GM12801 (cell line): Measurements from ENCODE around the gene LHX5.

ENCODE experiments used
- CTCF ChIP-seq: IDR thresholded peaks from one replicate; pipeline ENCODE4 v1.5.1; 2011; ENCODE audit warnings: control low read depth; ENCODE audit not compliant: insufficient read length; ENCODE audit errors: extremely low read depth

Gene LHX5

DNA sequence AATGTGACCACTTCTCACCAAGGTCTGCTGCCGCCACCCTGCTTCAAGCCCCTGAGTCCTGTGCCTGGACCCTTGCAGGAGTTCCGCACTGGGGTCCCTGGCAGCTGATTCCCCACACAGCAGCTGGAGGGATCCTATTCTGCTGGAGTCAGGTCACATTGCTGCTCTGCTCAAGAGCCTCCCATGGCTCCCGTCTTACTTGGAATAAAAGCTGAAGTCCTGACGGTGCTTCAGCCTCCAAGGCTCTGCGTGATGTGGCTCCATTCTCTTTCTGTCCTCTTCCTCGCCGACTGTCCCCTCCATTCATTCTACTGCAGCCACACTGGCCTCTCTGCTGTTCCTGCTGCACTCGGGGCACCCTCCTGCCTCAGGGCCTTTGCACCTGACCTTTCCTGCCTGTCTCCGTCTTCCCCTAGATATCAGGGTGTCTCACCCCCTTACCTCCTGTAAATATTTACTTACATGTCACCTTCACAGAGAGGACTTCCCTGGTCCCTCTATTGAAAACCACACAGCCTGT is 57.1 kb downstream of the LHX5 start:
- no peak for TF ChIP-seq CTCF

GRCh38 chr12:113413488-113413939 is 58.2 kb downstream of the LHX5 start:
- TF ChIP-seq CTCF: no peak
